ENCODE results near the gene DNMT3B.

The DNMT3B gene

DNA sequence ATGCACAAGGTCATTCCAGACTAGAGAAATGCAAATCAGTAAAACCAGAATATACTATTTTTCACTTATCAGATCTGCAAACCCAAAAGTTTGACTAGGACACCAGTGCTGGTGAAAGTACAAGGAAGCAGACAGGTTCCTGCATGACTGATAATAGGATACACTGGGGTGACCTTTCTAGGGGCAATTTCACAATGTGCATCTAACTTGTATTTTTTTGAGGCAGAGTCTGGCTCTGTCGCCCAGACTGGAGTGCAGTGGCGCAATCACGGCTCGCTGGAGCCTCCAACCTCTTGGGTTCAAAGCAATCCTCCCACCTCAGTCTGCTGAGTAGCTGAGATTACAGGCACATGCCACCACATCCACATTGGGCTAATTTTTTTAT, 30.3 kb upstream of the DNMT3B start:
- Histone ChIP-seq H3K27me3 (ENCODE audit: control insufficient read depth, low read length) (no peaks in the 10 kb centered on the region), H3K4me2 (ENCODE audit: low read length) (no peak overlapping the region), H3K4me1 (ENCODE audit: control insufficient read depth, low read length) (peaks cover 4% of the 10 kb centered on the region; the same call in 1 of the 2 replicates), H3K36me3 (ENCODE audit: control insufficient read depth, low read length) (peaks cover 3% of the 10 kb centered on the region; the same call in 1 of the 2 replicates), H3K79me2 (ENCODE audit: control insufficient read depth, low read length) (no peaks in the 10 kb centered on the region), H3F3A (ENCODE audit: control insufficient read depth, insufficient read depth) (no peaks in the 10 kb centered on the region), H3K4me3 (ENCODE audit: low read length) (no peak overlapping the region), H3K9me2 (replicated peaks; ENCODE audit: control insufficient read depth, low read length) (no peaks in the 10 kb centered on the region), H3K27ac (ENCODE audit: low read depth, low read length) (no peak overlapping the region), H4K20me1 (ENCODE audit: control insufficient read depth, insufficient read depth, low read depth, low read length) (no peaks in the 10 kb centered on the region), H3K9me3 (ENCODE audit: control insufficient read depth, insufficient read depth, low read length) (no peaks in the 10 kb centered on the region)
- TF ChIP-seq CTCF (IDR thresholded peaks at IDR 0.05; ENCODE audit: low read depth, low read length, poor library complexity, severe bottlenecking) (no peak), EZH2phosphoT487 (IDR thresholded peaks at IDR 0.05; ENCODE audit: borderline replicate concordance, low read length) (no peak)

GRCh38 chr20:32737371-32738223, 24.6 kb upstream of the DNMT3B start:
- no peaks in the 10 kb centered on the region for H3K9me2 ChIP-seq (replicated peaks; ENCODE audit: control insufficient read depth, low read length)
- no peak for TF ChIP-seq CTCF (IDR thresholded peaks at IDR 0.05; ENCODE audit: low read depth, low read length, poor library complexity, severe bottlenecking)
- no peak for TF ChIP-seq EZH2phosphoT487 (IDR thresholded peaks at IDR 0.05; ENCODE audit: borderline replicate concordance, low read length)
- no peaks in the 10 kb centered on the region for H3K36me3 ChIP-seq (ENCODE audit: control insufficient read depth, low read length)
- peaks cover 4% of the 10 kb centered on the region for H3K79me2 ChIP-seq (ENCODE audit: control insufficient read depth, low read length)
- H3K4me1 ChIP-seq (ENCODE audit: control insufficient read depth, low read length) = peaks cover 6% of the 10 kb centered on the region
- no peaks in the 10 kb centered on the region for H3K9me3 ChIP-seq (ENCODE audit: control insufficient read depth, insufficient read depth, low read length)
- no peak overlapping the region for H3K4me3 ChIP-seq (ENCODE audit: low read length)
- 0 out of 2 replicates have a peak, but pooled peaks cover 2% of the 10 kb centered on the region for H3F3A ChIP-seq (ENCODE audit: control insufficient read depth, insufficient read depth)
- no peak overlapping the region for H3K27ac ChIP-seq (ENCODE audit: low read depth, low read length)
- H3K27me3 ChIP-seq (ENCODE audit: control insufficient read depth, low read length) = no peaks in the 10 kb centered on the region
- no peak overlapping the region for H3K4me2 ChIP-seq (ENCODE audit: low read length)
- no peaks in the 10 kb centered on the region for H4K20me1 ChIP-seq (ENCODE audit: control insufficient read depth, insufficient read depth, low read depth, low read length)

DNA sequence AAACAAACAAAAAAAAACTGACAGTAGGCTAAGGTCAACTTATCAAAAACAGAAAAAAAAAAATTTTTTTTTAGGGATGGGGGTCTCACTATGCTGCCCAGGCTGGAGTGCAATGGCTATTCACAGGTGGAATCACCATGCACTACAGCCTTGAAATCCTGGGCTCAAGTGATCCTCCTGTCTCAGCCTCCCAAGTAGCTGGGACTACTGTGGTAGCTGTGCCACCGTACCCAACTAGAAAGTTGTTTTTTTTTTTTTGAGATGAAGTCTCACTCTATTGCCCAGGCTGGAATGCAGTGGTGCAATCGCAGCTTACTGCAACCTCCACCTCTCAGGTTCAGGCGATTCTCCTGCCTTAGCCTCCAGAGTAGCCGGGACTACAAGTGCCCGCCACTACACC, 21.0 kb upstream of the DNMT3B start:
- Histone ChIP-seq H3K9me2 (replicated peaks; ENCODE audit: control insufficient read depth, low read length) (no peaks in the 10 kb centered on the region), H4K20me1 (ENCODE audit: control insufficient read depth, insufficient read depth, low read depth, low read length) (no peaks in the 10 kb centered on the region), H3K36me3 (ENCODE audit: control insufficient read depth, low read length) (no peaks in the 10 kb centered on the region), H3K4me1 (ENCODE audit: control insufficient read depth, low read length) (peaks cover 25% of the 10 kb centered on the region), H3K4me2 (ENCODE audit: low read length) (no peak overlapping the region), H3K27me3 (ENCODE audit: control insufficient read depth, low read length) (no peaks in the 10 kb centered on the region), H3K27ac (ENCODE audit: low read depth, low read length) (no peak overlapping the region), H3K4me3 (ENCODE audit: low read length) (no peak overlapping the region), H3F3A (ENCODE audit: control insufficient read depth, insufficient read depth) (0 out of 2 replicates have a peak, but pooled peaks cover 2% of the 10 kb centered on the region), H3K79me2 (ENCODE audit: control insufficient read depth, low read length) (peaks cover 8% of the 10 kb centered on the region), H3K9me3 (ENCODE audit: control insufficient read depth, insufficient read depth, low read length) (no peaks in the 10 kb centered on the region)
- no peak for TF ChIP-seq CTCF (IDR thresholded peaks at IDR 0.05; ENCODE audit: low read depth, low read length, poor library complexity, severe bottlenecking)
- TF ChIP-seq EZH2phosphoT487 (IDR thresholded peaks at IDR 0.05; ENCODE audit: borderline replicate concordance, low read length) = no peak
